Measurements from ENCODE around the gene FSHR. TPM values are rescaled to one million over a fixed set of nuclear protein-coding genes. Genes with fewer than 3 reads are reported as not detected.

FSHR gene
- total RNA-seq, 4 donors from 2014 or later = not detected

- WGBS = 68% methylated on average over 3 of the region's 3 CpGs
Measured at GRCh38 chr2:48941456-48941855, 212.9 kb downstream of the FSHR start.

GRCh38 chr2:48940606-48941005, 213.7 kb downstream of the FSHR start:
- H3K36me3 ChIP-seq = no peaks in the 10 kb centered on the region
- WGBS = 67% methylated on average over 3 of the region's 3 CpGs
- TF ChIP-seq POLR2A (IDR thresholded peaks at IDR 0.05) (no peak), EP300 (IDR thresholded peaks at IDR 0.05) (no peak), POLR2AphosphoS5 (IDR thresholded peaks at IDR 0.05) (no peak), CTCF (IDR thresholded peaks at IDR 0.05) (no peak)
- H3K4me1 ChIP-seq = no peaks in the 10 kb centered on the region
- no peak for DNase-seq (ENCODE audit: low spot score in 2 of 2)
- no peak overlapping the region for H3K27ac ChIP-seq
- H3K9me3 ChIP-seq = no peaks in the 10 kb centered on the region
- no peak overlapping the region for H3K4me3 ChIP-seq
- peaks cover 3% of the 10 kb centered on the region for H3K27me3 ChIP-seq

More at GRCh38 chr2:48941456-48941855, 212.9 kb downstream of the FSHR start:
- Histone ChIP-seq H3K36me3 (no peaks in the 10 kb centered on the region), H3K27ac (no peak overlapping the region), H3K27me3 (peaks cover 3% of the 10 kb centered on the region), H3K4me3 (no peak overlapping the region), H3K4me1 (no peaks in the 10 kb centered on the region), H3K9me3 (no peaks in the 10 kb centered on the region)
- TF ChIP-seq CTCF (IDR thresholded peaks at IDR 0.05) (no peak), POLR2A (IDR thresholded peaks at IDR 0.05) (no peak), POLR2AphosphoS5 (IDR thresholded peaks at IDR 0.05) (no peak), EP300 (IDR thresholded peaks at IDR 0.05) (no peak)
- DNase-seq (ENCODE audit: low spot score in 2 of 2) = no peak

- no peak for DNase-seq (ENCODE audit: low spot score in 2 of 2)
- Histone ChIP-seq H3K36me3 (no peaks in the 10 kb centered on the region), H3K4me1 (no peaks in the 10 kb centered on the region), H3K4me3 (no peak overlapping the region), H3K9me3 (no peaks in the 10 kb centered on the region), H3K27ac (no peak overlapping the region), H3K27me3 (peaks cover 3% of the 10 kb centered on the region)
- no peak for TF ChIP-seq POLR2AphosphoS5 (IDR thresholded peaks at IDR 0.05)
- 76% methylated on average over 4 of the region's 4 CpGs for WGBS
Measured at GRCh38 chr2:48939232-48939631, 215.1 kb downstream of the FSHR start.

GRCh38 chr2:48938231-48938630, 216.1 kb downstream of the FSHR start:
- Histone ChIP-seq H3K27me3 (peaks cover 3% of the 10 kb centered on the region), H3K36me3 (no peaks in the 10 kb centered on the region), H3K27ac (no peak overlapping the region), H3K9me3 (no peaks in the 10 kb centered on the region), H3K4me3 (no peak overlapping the region), H3K4me1 (no peaks in the 10 kb centered on the region)
- 92% methylated on average over 4 of the region's 4 CpGs for WGBS
- TF ChIP-seq CTCF (IDR thresholded peaks at IDR 0.05) = no peak
- no peak for TF ChIP-seq POLR2AphosphoS5 (IDR thresholded peaks at IDR 0.05)
- no peak for TF ChIP-seq EP300 (IDR thresholded peaks at IDR 0.05)
- no peak for TF ChIP-seq POLR2A (IDR thresholded peaks at IDR 0.05)
- no peak for DNase-seq (ENCODE audit: low spot score in 2 of 2)

- H3K4me3 ChIP-seq = no peak overlapping the region
- WGBS = 83% methylated on average over 7 of the region's 7 CpGs
- no peak overlapping the region for H3K27ac ChIP-seq
- no peak for DNase-seq (ENCODE audit: low spot score in 2 of 2)
- H3K4me1 ChIP-seq = no peaks in the 10 kb centered on the region
- no peaks in the 10 kb centered on the region for H3K9me3 ChIP-seq
- H3K27me3 ChIP-seq = peaks cover 3% of the 10 kb centered on the region
- no peaks in the 10 kb centered on the region for H3K36me3 ChIP-seq
- TF ChIP-seq POLR2A (IDR thresholded peaks at IDR 0.05) (no peak), CTCF (IDR thresholded peaks at IDR 0.05) (no peak), EP300 (IDR thresholded peaks at IDR 0.05) (no peak), POLR2AphosphoS5 (IDR thresholded peaks at IDR 0.05) (no peak)
Measured at GRCh38 chr2:48934807-48935206, 219.5 kb downstream of the FSHR start.

GRCh38 chr2:48933828-48934497, 220.4 kb downstream of the FSHR start:
- DNase-seq (ENCODE audit: low spot score in 2 of 2) = no peak
- no peaks in the 10 kb centered on the region for H3K9me3 ChIP-seq
- H3K36me3 ChIP-seq = no peaks in the 10 kb centered on the region
- no peak overlapping the region for H3K4me3 ChIP-seq
- no peak overlapping the region for H3K27ac ChIP-seq
- 84% methylated on average over 5 of the region's 5 CpGs for WGBS
- TF ChIP-seq POLR2A (IDR thresholded peaks at IDR 0.05) (no peak), EP300 (IDR thresholded peaks at IDR 0.05) (no peak), CTCF (IDR thresholded peaks at IDR 0.05) (no peak), POLR2AphosphoS5 (IDR thresholded peaks at IDR 0.05) (no peak)
- no peaks in the 10 kb centered on the region for H3K4me1 ChIP-seq
- peaks cover 3% of the 10 kb centered on the region for H3K27me3 ChIP-seq
